Stimulated activated CD8-positive, alpha-beta memory T cell treated with anti-CD3 and anti-CD28 coated beads, Interleukin-12 subunit alpha, Interleukin-12 subunit beta, amount 100 ng/mL, for 24 hours (primary cell): ENCODE measurements around the gene CA5A.
"Not testable (repeated sequence)": the region's sequence is repeated elsewhere in the genome, so short reads cannot be mapped to it uniquely, and the experiment has no call there.

Experiments used
- DNase-seq: peaks from one replicate; pipeline ENCODE4 v3.0.0-alpha.2; 2020; ENCODE audit errors: extremely low read depth

CA5A gene

DNA sequence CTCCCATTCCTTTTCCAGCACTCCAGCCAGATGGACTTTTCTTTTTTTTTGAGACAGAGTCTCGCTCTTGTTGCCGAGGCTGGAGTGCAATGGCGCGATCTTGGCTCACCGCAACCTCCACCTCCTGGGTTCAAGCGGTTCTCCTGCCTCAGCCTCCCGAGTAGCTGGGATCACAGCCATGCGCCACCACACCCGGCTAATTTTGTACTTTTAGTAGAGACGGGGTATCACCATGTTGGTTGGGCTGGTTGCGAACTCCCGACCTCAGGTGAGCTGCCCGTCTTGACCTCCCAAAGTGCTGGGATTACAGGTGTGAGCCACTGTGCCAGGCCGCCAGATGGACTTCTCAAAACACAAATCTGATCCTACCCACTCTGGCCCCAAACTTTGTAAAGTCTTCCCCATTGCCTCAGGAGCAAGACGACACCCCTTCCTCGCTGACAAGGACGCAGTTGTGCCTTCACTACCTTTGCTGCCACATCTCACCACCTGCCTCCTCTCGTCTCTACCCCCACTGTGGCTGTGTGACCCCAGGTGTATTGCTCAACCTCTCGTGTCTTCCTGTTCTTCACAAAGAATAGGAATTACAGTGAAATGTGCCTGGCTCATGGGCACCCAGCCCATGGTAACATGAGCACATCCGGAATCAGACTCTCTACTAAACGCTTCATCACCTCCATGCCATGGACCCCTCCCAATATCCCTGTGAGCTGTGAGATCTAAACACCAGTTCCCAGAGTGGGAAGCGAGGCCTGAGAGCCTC lies 11.2 kb upstream of the CA5A start:
- DNase-seq: no peak

DNA sequence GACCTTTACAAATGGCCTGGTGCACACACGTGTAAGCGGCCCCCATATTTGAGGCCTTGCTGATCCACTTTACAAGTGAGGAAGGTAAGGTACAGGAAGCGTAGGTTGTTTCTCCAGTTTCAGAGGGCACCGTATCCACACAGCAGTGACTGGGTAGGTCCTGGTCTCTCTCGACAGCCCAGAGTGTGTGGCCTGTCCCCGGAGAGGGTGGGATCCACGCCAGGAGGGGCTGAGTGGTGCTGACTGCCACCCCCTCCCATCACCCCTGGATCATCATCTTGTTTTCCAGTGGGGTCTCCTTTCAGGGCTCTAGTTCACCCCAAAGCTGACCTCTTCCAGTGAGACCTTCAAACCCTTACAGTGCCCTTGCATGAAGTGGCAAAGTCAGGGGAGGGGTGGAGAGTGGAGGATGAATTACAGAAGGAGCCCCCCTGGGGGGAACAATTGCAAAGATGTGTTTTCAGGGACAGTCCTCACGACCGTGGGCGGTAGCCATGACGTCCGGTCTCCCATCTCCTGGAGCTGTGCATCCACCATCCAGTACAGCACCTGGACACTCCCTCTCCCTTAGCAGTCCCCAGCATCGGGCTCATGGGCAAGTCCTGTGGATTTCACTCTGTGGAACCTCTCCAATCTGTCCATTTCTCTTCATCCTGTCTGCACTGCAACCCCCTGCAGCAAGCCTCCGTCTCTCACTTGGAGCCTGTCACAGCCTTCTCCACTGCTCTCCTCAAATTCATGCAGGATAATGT lies 10.4 kb upstream of the CA5A start:
- DNase-seq: no peak

DNA sequence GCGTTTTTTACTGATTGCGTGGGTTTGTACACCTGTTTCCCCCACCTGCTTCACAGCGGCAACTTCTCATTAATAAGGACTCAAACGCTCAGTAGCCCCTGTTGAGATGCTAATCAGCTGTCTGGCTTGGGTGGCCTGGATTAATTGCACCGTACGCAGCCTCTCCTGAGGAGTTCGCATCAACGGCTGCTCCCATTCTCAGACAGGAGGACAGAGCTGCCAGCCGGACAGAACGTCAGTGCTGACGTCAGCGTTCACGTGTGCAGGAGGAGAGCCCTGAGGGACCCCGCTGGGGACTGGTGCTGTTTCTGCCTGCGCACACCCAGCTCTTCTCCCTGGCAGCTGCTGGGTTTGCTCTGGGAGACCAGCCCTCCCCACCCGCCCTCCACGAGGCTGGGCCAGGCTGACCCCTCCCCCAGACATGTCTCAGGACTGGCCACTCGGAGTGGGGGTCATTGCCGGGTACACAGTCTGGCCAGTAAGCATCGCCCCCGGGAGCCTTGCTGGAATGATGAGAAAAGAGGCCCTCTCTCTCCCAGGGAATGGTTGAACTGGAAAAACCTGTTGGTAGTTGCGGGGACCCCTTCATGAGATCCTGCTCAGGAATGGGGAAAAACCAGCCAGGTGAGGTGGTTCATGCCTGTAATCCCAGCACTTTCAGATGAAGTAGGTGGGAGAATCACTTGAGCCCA lies 9.2 kb upstream of the CA5A start:
- DNase-seq: no peak

DNA sequence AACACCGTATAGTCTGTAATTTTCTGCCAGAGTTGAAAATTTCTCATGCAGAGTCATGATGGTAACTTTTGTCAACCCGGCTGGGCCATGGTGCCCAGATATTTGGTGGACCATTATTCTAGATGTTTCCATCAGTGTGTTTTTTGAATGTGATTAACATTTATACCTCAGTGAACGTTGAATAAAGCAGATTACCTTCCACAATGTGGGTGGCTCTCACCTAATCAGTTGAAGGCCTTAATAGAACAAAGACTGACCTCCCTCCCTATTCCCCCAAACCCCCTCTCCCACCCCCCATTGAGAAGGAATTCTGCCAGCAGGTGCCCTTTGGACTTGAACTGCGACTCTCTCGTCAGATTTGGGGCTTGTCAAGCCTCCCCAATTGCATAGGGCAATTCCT lies 6.4 kb upstream of the CA5A start:
- no peak for DNase-seq

DNA sequence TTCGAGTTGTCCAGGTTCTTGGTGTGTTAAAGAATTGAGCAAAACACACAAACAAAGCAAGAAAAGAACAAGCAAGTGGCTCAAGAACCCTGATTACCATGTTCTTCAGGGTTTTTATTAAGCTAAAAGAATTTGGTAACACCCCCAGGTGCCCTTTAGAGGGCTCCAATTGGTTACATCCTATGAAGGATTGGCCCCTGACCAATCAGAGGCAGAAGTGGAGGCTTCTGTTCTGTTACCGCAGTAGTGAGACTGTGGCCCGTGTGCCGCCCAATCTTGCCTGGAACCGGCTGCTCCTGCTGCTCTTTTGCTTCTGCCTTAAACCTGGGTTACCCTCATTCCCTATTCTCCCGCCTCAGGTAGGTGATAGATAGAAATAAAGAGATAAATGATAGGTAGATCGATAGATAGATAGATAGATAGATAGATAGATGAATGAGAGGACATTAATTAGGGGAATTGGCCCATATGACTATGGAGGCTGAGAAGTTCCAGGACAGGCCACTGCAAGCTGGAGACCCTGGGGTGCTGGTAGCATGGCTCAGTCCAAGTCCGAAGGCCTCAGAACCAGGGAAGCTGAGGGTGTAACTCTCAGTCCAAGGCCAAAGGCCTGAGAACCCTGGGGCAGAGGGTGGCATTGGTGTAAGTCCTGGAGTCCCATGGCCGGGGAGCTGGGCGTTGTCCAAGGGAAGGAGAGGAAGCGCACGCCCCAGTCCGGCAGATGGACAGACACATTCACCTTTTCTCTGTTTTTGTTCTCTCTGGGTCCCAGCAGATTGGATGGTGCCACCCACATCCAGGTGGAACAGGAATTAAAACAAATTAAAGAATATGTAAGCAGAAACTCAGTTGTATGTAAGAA lies 3.5 kb upstream of the CA5A start:
- no peak for DNase-seq

DNA sequence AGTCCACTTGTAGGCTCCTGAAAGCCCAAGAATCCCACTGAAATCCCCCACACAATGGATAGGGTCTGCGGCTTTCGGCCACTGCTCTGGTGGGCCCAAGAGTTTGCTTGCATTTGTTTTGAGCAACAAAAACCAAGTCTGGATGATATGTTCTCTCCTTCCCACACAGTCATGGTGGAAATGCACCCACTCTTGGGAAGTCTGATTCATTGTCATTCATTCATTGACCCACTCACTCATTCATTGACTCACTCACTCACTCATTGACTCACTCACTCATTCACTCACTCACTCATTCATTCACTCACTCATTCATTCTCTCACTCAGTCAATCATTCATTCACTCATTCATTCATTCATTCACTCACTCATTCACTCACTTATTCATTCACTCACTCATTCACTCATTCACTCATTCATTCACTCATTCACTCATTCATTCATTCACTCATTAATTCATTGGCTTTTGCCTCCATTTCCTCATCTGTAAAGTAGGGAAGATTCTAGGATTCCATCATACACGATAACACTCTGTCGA lies 2.2 kb upstream of the CA5A start:
- no peak for DNase-seq

DNA sequence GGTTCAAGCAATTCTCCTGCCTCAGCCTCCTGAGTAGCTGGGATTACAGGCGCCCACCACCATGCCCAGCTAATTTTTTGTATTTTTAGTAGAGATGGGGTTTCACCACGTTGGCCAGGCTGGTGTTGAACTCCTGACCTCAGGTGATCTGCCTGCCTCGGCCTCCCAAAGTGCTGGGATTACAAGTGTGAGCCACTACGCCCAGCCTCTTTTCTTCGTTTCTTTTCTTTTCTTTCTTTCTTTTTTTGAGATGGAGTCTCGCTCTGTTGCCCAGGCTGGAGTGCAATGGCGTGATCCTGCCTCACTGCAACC lies 858 bp upstream of the CA5A start:
- DNase-seq: not testable (repeated sequence)

DNA sequence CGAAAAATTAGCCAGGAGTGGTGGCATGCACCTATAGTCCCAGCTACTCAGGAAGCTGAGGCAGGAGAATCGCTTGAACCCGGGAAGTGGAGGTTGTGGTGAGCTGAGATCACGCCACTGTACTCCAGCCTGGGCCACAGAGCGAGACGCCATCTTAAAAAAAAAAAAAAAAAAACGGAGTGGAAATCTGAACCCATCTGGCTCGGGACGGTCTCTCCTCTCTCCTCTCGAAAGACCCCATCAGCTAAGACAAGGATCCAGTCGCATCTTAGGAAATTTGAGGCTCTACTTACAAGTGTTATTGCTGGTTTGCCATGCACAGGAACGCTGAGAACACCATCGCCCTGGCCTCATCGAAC lies 334 bp downstream of the CA5A start:
- not testable (repeated sequence) for DNase-seq

DNA sequence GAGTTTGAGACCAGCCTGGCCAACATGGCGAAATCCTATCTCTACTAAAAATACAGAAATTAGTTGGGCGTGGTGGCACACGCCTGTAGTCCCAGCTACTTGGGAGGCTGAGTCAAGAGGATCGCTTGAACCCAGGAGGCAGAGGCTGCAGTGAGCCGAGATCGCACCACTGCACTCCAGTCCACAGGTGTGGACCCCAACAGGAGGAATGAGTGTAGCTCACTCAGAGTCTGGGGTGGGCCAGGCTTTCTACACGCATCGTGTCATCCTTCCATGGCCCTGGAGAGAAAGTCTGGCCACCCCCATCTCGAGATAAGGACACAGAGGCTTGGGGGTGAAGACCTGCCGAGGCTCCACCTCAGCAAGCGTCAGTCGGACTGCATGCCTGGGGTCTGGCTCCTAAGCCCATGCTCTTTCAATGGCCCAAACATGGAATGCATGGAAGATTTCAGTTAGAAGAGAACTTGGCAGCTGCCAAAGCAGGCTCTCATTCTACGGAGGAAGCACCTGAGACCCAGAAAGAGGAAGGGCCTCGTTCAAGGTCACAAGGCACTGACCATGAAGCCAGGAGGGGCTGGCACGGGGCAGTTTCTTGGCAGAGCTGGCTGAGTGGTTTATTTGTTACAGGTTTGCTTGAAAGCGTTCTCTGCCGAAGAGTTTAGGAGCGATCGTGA lies 1.4 kb downstream of the CA5A start:
- not testable (repeated sequence) for DNase-seq

DNA sequence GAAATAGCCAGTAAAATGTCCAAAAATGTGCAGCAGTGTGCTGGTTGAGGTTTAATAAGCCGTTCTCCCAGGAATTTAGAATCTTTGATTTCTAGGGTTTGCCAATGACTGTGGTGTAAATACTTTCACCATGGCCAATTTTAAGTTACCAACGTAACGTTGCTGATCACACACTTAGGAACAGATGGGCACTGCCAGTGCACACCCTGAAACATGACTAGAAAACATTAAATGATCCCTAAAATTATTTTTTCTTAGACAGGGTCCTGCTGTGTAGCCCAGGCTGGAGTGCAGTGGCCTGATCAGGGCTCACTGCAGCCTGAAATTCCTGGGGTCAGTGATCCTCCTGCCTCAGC lies 3.2 kb downstream of the CA5A start:
- DNase-seq: no peak

DNA sequence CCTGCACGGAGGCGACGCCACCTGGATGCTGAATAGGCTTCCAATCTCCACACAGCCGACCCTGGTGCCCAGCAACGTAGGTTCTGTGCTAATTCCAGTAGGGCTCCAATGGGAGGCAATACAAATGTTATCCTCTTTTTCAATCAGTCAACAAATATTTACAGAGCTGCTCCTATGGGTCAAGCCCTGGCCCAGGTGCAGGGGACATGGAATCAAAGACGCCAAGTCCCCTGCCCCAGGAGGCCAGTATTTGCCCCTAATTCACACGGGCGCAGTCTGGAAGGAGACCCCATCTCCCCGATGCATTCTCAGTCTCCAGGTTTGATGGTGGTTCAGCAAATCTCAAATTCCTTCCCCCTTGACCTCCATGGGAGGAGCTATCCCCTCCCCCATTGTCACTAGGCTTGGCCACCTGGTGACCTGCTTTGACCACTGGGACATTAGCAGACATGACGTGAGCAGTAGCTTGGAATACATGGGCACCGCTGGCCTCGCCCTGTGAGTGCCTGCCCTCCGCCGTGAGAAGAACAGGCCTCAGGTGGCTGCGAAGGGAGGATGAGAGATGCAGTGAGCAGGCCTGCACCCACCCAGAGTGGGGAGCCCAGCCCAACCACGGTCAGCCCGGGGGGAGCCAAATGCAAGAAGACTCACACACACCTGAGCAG lies 3.7 kb downstream of the CA5A start:
- DNase-seq: not testable (repeated sequence)

DNA sequence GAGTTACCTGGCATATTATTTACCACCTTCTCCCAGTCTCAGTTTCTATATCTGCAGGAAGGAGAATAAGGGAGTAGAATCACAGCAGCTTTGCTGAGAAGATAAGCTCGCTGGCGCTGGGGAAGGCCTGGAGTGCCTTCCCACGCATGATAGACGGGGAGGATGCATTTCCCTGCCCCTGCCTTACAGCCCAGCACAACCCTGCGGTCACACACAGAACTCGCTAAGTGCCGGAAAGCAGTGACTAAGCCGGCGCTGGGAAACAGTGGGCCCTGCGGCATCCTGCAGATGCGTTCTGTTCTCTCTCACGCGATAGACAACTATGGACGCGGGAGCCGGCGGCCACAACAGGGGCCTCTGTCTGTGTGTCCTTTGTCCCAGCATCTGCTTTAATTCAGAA lies 4.8 kb downstream of the CA5A start:
- DNase-seq: no peak

DNA sequence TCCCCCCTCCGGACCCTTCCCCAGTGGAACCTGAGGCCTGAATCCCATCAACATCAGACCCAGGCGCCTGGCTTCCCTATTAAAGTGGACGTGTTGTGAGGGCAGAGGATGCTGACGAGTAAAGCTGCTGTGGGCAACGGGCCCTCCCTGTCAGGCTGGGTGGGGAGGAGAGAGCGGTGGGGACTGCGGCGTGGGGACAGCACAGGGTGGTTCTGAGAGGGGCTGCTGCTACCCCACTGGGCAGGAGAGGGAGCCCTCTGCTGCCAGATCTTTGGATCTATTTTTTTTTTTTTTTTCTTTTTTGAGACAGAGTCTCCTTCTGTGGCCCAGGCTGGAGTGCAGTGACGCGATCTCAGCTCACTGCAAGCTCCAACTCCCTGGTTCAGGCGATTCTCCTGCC lies 5.9 kb downstream of the CA5A start:
- DNase-seq: no peak

DNA sequence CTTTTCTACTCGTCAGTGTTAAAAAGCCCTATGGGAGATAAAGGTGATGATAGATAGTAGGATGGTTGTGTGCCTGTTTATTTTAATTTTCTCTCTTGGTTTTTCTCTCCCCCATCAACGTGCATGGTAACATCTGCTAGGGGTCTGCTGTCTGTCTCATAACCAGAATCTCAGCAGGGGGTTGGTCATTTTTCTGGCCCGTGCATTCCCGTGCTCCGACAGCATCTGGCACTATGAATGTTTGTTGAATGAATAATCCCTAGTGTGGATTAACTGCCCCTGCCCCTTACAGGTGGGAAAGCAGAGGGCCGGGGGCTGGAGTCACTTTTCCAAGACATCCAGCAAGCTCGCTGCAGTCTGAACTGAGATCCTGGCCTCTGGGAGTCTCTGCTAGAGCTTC lies 6.3 kb downstream of the CA5A start:
- no peak for DNase-seq

DNA sequence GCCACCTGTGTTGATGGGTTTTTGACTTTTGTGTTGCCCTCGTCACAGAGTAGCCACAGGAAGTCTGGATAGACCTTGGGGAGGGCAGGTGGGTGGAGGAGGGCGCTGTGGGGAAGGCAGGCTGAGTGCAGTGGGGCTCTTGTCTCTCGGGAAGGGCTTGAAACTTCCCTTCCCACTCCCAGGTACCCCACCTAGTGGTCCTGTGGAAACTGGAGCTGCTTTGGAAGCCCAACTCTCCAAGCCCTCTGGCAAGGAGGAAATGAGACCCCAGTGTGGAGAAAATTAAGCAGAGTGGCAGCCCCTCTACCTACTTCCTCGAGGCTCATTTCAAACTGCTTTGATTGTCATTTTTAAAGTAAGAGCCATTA lies 9.2 kb downstream of the CA5A start:
- DNase-seq: no peak

DNA sequence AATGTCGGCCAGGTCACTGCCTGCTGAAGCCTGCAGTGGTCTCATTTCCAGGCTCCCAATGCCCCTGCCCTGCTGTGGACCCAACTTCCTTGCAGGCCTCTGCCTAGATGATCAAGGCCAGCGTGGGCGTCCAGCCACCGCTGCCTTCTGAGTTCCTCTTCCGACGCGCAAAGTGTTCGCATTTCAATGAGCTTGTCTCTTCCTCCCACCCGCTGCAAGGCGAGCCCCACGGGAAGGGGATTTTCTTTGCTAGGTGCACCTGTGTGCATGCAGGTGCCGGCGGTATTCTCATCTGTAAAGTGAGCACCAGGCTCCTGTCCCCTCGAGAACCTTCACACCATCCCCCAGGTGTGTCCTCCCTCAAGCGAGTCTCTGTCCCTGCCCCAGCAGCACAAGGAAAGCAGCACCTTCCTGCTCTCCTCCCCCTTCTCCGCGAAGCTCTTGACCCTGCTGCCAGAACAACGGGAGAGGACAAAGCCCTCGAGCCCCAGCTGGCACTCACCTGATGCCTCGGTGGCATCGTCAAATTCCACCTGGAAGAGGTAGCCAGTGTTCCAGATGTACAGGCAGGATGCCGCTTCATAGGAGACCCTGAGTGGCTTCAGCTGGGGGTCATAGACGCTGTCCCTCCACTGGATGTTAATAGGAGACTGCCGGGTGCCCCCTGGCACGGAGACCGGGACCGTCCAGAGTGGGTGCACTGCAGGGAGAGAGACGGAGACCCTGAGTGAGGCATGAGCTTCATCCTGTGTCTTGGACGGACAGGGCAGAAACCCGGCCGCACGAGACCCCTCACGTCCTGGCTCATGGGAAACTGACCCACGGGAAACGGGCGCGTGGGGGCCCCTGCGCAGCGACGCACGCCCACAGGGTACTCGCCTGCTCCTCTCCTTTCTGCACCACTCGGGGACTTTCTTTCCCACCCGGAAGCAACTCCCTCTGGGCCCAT lies 9.8 kb downstream of the CA5A start:
- DNase-seq: no peak

DNA sequence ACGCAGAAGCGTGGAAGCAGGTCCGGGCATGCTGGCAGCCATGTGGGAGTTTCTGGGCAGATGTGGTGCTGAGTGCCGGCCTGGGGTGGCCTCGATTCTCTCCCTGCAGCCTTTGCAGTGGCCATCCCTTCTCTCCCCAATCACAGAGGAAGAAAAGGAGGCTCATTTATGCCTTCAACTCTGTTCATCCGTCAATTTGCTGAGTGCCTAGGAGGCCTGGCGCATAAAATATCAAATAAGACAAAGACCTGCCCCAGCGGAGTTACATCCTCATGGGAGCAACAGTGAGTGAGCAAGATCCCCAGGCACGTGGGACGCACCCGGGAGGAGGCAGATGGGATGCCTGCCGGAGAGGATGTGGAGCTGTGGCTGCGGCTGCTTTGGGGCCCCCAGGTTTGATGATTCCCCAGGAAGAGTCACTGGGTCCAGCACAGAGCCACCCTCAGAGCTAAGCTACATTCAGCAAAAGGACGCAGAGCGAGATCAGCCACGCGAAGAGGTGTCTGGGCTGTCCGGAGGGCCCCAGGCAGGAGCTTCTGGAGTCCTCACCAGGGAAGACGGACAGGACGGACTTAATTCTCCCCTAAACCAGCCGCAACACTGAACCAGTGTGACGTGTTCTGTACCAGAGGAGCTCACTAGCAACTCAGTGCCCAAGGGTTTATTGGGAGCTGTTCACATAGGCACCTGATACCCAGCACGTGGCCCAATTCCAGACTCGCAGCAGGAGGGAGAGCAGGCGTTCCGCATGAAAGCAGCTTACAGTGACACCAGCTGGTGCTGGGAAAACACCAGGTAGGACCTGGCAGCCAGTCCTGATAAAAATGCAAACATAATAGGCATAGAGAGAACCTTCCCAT lies 11.3 kb downstream of the CA5A start:
- no peak for DNase-seq

DNA sequence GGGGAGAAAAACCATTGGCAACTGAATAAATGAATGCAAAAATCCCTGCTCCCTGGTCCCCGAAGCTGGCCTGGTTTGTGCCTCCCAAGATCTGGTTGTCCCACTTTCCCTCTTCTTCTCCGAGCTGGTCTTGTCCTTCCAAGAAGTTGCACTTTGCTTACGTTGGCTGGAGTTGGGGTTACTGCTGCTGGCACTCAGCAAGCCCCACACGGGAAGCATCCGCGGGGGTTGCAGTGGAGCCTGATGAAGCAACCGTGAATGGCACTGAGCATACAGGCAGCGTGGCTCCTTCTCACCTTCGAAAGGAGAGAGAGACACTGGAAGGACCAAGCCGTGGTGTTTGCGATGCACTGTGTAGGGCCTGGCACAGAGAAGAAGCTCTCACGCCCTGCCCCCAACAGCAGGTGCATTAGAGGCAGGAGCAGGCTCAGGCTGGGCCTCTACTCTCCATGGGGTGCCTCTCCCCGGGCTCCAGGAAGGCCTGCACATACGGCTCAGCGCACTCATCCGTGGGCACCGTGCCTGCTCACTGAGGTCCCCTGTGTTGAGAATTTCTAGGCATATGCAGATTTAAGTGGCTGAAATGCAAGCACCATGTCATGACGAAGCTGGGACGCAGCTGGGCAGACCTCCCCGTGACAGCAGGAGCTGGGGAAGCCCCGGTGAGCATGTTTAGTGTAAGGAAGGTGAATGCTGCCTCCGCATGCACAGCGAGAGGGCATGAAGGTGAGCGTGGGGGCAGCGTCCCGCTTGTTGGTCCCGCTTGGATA lies 12.1 kb downstream of the CA5A start:
- DNase-seq: no peak
